HepG2 (cell line): ENCODE data around the gene RAD17. TPM values are rescaled to one million over a fixed set of nuclear protein-coding genes. Genes with fewer than 3 reads are reported as not detected.

ENCODE experiments used
- ATAC-seq: fragments of 200-7000 bp; cut with Tn5 transposase; 3 replicates; pipeline ENCODE4 v1.9.1; 2020; ENCODE audit warnings: mild to moderate bottlenecking, moderate library complexity
- BruUV-seq: library from RNA; stranded (reverse); fragments of 400-500 nt; replicated peaks from 2 replicates; lab custom pipeline; 2021; lab: Mats Ljungman, UMichigan
- CTCF ChIA-PET: fragments of 300-600 bp; formaldehyde crosslinking; extraction: SDS; loops from one replicate; lab custom pipeline; 2021; ENCODE audit warnings: low total read pairs, inconsistent platforms, low intra/inter-chr PET ratio; lab: Yijun Ruan, JAX
- POLR2A ChIA-PET: fragments of 350-600 bp; sonication (Branson Sonifier 250); formaldehyde crosslinking; loops from one replicate; lab custom pipeline; 2020; ENCODE audit warnings: antibody characterized with exemption, inconsistent platforms; lab: Yijun Ruan, JAX
- DNase-seq: peaks from one replicate; pipeline ENCODE4 v3.0.0-alpha.2; 2015; ENCODE audit warnings: low spot score
- FAIRE-seq: peaks from 3 replicates; lab custom pipeline; 2011; peaks lifted over from hg19 to GRCh38; lab: Jason Lieb, UNC
- H2AFZ ChIP-seq: one replicate; pipeline ENCODE4 v1.6.1; 2011; ENCODE audit warnings: low read length, inconsistent platforms
- H3K27ac ChIP-seq: fragments of 300-600 bp; 3 replicates; pipeline ENCODE4 v1.8.0; 2011; ENCODE audit warnings: mixed run types, mild to moderate bottlenecking, mixed read lengths, low read length, inconsistent platforms; ENCODE audit not compliant: insufficient read depth; ENCODE audit errors: extremely low read length
- H3K27me3 ChIP-seq, 2 experiments: fragments of 200-600 bp in 1 of 2; 2 replicates in 1 of 2; 3 replicates in 1 of 2; pipeline versions ENCODE4 v1.6.0 to v1.8.0; 2011; ENCODE audit warnings: low read length in 2 of 2, mild to moderate bottlenecking in 2 of 2, moderate library complexity in 2 of 2, inconsistent platforms in 1 of 2; ENCODE audit not compliant: insufficient read depth in 2 of 2, control insufficient read depth in 1 of 2
- H3K36me3 ChIP-seq, 2 experiments: fragments of 200-600 bp in 1 of 2; replicated peaks in 1 of 2; 2 replicates in 1 of 2; 3 replicates in 1 of 2; pipeline versions ENCODE4 v1.5.1 to v1.8.0; 2011; ENCODE audit warnings: low read length in 2 of 2, inconsistent platforms in 1 of 2; ENCODE audit not compliant: insufficient read depth in 2 of 2, control insufficient read depth in 1 of 2
- H3K4me1 ChIP-seq: 2 replicates; pipeline ENCODE4 v1.5.1; 2012; ENCODE audit warnings: low read length, inconsistent platforms; ENCODE audit not compliant: insufficient read depth
- H3K4me2 ChIP-seq: 2 replicates; pipeline ENCODE4 v1.6.0; 2011; ENCODE audit warnings: low read depth, low read length, inconsistent platforms
- H3K4me3 ChIP-seq, 3 experiments: fragments of 200-600 bp in 1 of 3; sonication (generic), shearing (Covaris generic) in 1 of 3; replicated peaks in 1 of 3; 2 replicates each; pipeline ENCODE4 v1.5.1; 2011 to 2016; ENCODE audit warnings: low read length in 3 of 3, inconsistent platforms in 2 of 3, low read depth in 2 of 3, mild to moderate bottlenecking in 2 of 3, control low read depth in 1 of 3, mixed read lengths in 1 of 3; ENCODE audit not compliant: insufficient read depth in 1 of 3
- H3K79me2 ChIP-seq: one replicate; pipeline ENCODE4 v1.6.1; 2011; ENCODE audit warnings: low read length, inconsistent platforms; ENCODE audit not compliant: insufficient read depth
- H3K9ac ChIP-seq: 2 replicates; pipeline ENCODE4 v1.6.0; 2011; ENCODE audit warnings: mild to moderate bottlenecking, low read depth, low read length, inconsistent platforms; ENCODE audit not compliant: insufficient read depth
- H3K9me3 ChIP-seq: 2 replicates; pipeline ENCODE4 v1.5.1; 2012; ENCODE audit warnings: mild to moderate bottlenecking, low read length
- H4K20me1 ChIP-seq: 2 replicates; pipeline ENCODE4 v1.6.0; 2011; ENCODE audit warnings: inconsistent platforms, mild to moderate bottlenecking, low read length, moderate library complexity; ENCODE audit not compliant: insufficient read depth
- ARID3A ChIP-seq: IDR thresholded peaks from 2 replicates; pipeline ENCODE4 v1.6.1; 2012; ENCODE audit warnings: low read depth, low read length, improper control_type of control experiment
- ATF6 ChIP-seq: sonication (generic); formaldehyde crosslinking; conservative IDR thresholded peaks from 2 replicates; pipeline ENCODE4 v1.4.0; 2020; ENCODE audit warnings: missing genetic modification reagents
- CREM ChIP-seq, 2 experiments: sonication (generic) in 1 of 2; formaldehyde crosslinking in 1 of 2; IDR thresholded peaks; 2 replicates each; pipeline versions ENCODE4 v1.4.0 to v1.6.1; 2016 to 2020; ENCODE audit warnings: antibody characterized with exemption in 1 of 2, mild to moderate bottlenecking in 1 of 2, missing genetic modification reagents in 1 of 2
- KMT2B ChIP-seq: IDR thresholded peaks from 2 replicates; pipeline ENCODE4 v1.6.1; 2016; ENCODE audit warnings: missing genetic modification reagents, missing compliant biosample characterization
- MAX ChIP-seq: IDR thresholded peaks from 2 replicates; pipeline ENCODE4 v1.6.1; 2012; ENCODE audit warnings: inconsistent platforms
- PBX2 ChIP-seq: IDR thresholded peaks from 2 replicates; pipeline ENCODE4 v1.6.1; 2016; ENCODE audit warnings: control low read depth
- SAP130 ChIP-seq: IDR thresholded peaks from 2 replicates; pipeline ENCODE4 v1.6.1; 2016; ENCODE audit warnings: low read depth
- ZBTB25 ChIP-seq: IDR thresholded peaks from 2 replicates; pipeline ENCODE4 v1.6.1; 2018; ENCODE audit warnings: missing genetic modification reagents
- ZNF362 ChIP-seq: sonication (generic); formaldehyde crosslinking; IDR thresholded peaks from 2 replicates; pipeline ENCODE4 v1.4.0; 2020; ENCODE audit warnings: missing genetic modification reagents, mild to moderate bottlenecking, borderline replicate concordance
- ZNF563 ChIP-seq: sonication (generic); formaldehyde crosslinking; IDR thresholded peaks from 2 replicates; pipeline ENCODE4 v1.8.0; 2022; ENCODE audit warnings: mild to moderate bottlenecking, moderate library complexity, missing genetic modification reagents
- ZNF660 ChIP-seq: sonication (generic); formaldehyde crosslinking; IDR thresholded peaks from 2 replicates; pipeline ENCODE4 v1.5.1; 2020; ENCODE audit warnings: mild to moderate bottlenecking, low read depth, missing genetic modification reagents, borderline replicate concordance
- ZNF772 ChIP-seq: sonication (generic); formaldehyde crosslinking; IDR thresholded peaks from 2 replicates; pipeline ENCODE4 v1.5.0; 2020; ENCODE audit warnings: mild to moderate bottlenecking, missing genetic modification reagents
- ZSCAN31 ChIP-seq: sonication (generic); formaldehyde crosslinking; IDR thresholded peaks from 2 replicates; pipeline ENCODE4 v1.5.0; 2020; ENCODE audit warnings: low read depth, mild to moderate bottlenecking, missing genetic modification reagents
- WGBS: methylation state at CpG from one replicate; pipeline ENCODE4 v1.1.6; 2017; ENCODE audit warnings: low lambda C conversion rate; 5-methylcytosine and 5-hydroxymethylcytosine counted together
- in situ Hi-C: cut with HindIII; loops from 2 replicates; pipeline ENCODE4 v1.10.0; 2017; ENCODE audit warnings: low pct_unique_long_range_greater_than_20kb; ENCODE audit not compliant: extremely low pct_ligation_motif_present
- intact Hi-C: fragments of 100-400 bp; cut with micrococcal nuclease; formaldehyde crosslinking; loops from one replicate; pipeline ENCODE4 v1.10.0; 2022; ENCODE audit not compliant: unreplicated experiment
- polyA plus RNA-seq, 8 experiments: library from polyadenylated mRNA; depleted of rRNA in 3 of 8; stranded (reverse) in 7 of 8; unstranded in 1 of 8; fragments of >200 nt; fragmentation: Illumina TruSeq in 4 of 8; extraction: Trizol in 4 of 8; gene quantifications; 2 replicates each; pipeline versions ENCODE4 v1.2.1 to v1.2.3, GENCODE V29; 2011 to 2016; ENCODE audit warnings: low read depth in 4 of 8, missing spikeins in 1 of 8, mixed read lengths in 1 of 8; ENCODE audit not compliant: insufficient read depth in 1 of 8
- total RNA-seq, 5 experiments: library from RNA; depleted of rRNA; stranded (reverse); fragments of >200 nt; fragmentation: Illumina TruSeq; extraction: Trizol; gene quantifications; 2 replicates each; pipeline ENCODE4 v1.2.3, GENCODE V29; 2016; ENCODE audit warnings: low read depth in 1 of 5

Gene RAD17
- total and polyA plus RNA-seq, 2 of the 13 experiments (the other 11 are each of a cell fraction or from before 2014, with no cell fraction given), result 24.0 to 25.9 TPM

- H3K4me3 ChIP-seq, result peak overlapping the region; percentile 49 to 63 (median 60); a peak in 5 of 6 replicates
- TSS peak; percentile 46 for BruUV-seq
- TF ChIP-seq KMT2B (0 out of 2 replicates have a peak, but pooled peaks have one; percentile 7), ARID3A (no peak), ZBTB25 (CRISPR knock-in tag) (0 out of 2 replicates have a peak, but pooled peaks have one; percentile 7), ZNF563 (CRISPR knock-in tag) (0 out of 2 replicates have a peak, but pooled peaks have one; percentile 26), SAP130 (CRISPR knock-in tag) (peak; percentile 19; the same call in 1 of the 2 replicates), MAX (0 out of 2 replicates have a peak, but pooled peaks have one; percentile 16), ZNF362 (CRISPR knock-in tag) (peak; percentile 88), ATF6 (CRISPR knock-in tag) (no peak), ZSCAN31 (0 out of 2 replicates have a peak, but pooled peaks have one; percentile 22), ZNF660 (CRISPR knock-in tag) (no peak), ZNF772 (CRISPR knock-in tag) (0 out of 2 replicates have a peak, but pooled peaks have one; percentile 26), PBX2 (no peak), CREM (IDR thresholded peaks at IDR 0.05) (no peak), CREM (CRISPR knock-in tag; IDR thresholded peaks at IDR 0.05) (no peak)
Measured at GRCh38 chr5:69454460-69455249, 85.0 kb downstream of the RAD17 start.

More at GRCh38 chr5:69454460-69455249, 85.0 kb downstream of the RAD17 start:
- in situ Hi-C loops, result no loop called here
- H3K4me2 ChIP-seq, result peak overlapping the region; percentile 76
- intact Hi-C loops, result loop anchor here (5.0 kb wide), 1 partner anchor 38 kb away; the partner anchor contains the start of gene OCLN
- CTCF ChIA-PET, result no interaction called here
- H3K27me3 ChIP-seq, result no peaks in the 10 kb centered on the region
- FAIRE-seq, result no peak
- H4K20me1 ChIP-seq, result no peaks in the 10 kb centered on the region
- H2AFZ ChIP-seq, result peak overlapping the region; percentile 45
- peak overlapping the region; percentile 84 for H3K27ac ChIP-seq
- 4% methylated on average over 8 of the region's 8 CpGs for WGBS
- peaks cover 68% of the 10 kb centered on the region for H3K4me1 ChIP-seq
- H3K9me3 ChIP-seq, result no peaks in the 10 kb centered on the region
- peak overlapping the region; percentile 75 for H3K9ac ChIP-seq
- no peaks in the 10 kb centered on the region for H3K79me2 ChIP-seq
- H3K36me3 ChIP-seq, result no peaks in the 10 kb centered on the region
- DNase-seq, result peak; percentile 45
- POLR2A ChIA-PET, result interaction anchor here (0.9 to 3.9 kb wide), 9 partner anchors 11 to 105 kb away, joined by 3 to 31 read pairs (median 6); partner anchors contain the start of genes GTF2H2C and OCLN
- peak; percentile 69 for ATAC-seq
